K562 (cell line): ENCODE results near the gene CIP2A. TPM values are rescaled to one million over a fixed set of nuclear protein-coding genes. Genes with fewer than 3 reads are reported as not detected.

Experiments
- ATAC-seq: fragments of 200-7000 bp; cut with Tn5 transposase; 3 replicates; pipeline ENCODE4 v1.9.1; 2020; ENCODE audit warnings: moderate library complexity
- BruUV-seq: library from RNA; stranded (reverse); fragments of 400-500 nt; replicated peaks from 2 replicates; lab custom pipeline; 2021; lab: Mats Ljungman, UMichigan
- CTCF ChIA-PET: fragments of 300-600 bp; formaldehyde crosslinking; extraction: SDS; loops from one replicate; lab custom pipeline; 2021; ENCODE audit warnings: low intra/inter-chr PET ratio; lab: Yijun Ruan, JAX
- POLR2A ChIA-PET: fragments of 300-600, 350-650 bp; sonication (Branson Sonifier 250); formaldehyde crosslinking; extraction: SDS; loops from one replicate; lab custom pipeline; 2021; ENCODE audit warnings: antibody characterized with exemption, inconsistent platforms; lab: Yijun Ruan, JAX
- DNase-seq, 4 experiments: peaks; one replicate each; pipeline versions ENCODE4 v3.0.0 to v3.0.0-alpha.2; 2011 to 2018; ENCODE audit warnings: low spot score in 3 of 4, mixed read lengths in 3 of 4; ENCODE audit errors: extremely low read depth in 1 of 4
- FAIRE-seq: peaks from 2 replicates; lab custom pipeline; 2011; peaks lifted over from hg19 to GRCh38; lab: Jason Lieb, UNC
- H2AFZ ChIP-seq: 2 replicates; pipeline ENCODE4 v1.6.0; 2011; ENCODE audit warnings: low read depth, low read length, control low read depth, inconsistent platforms
- H3K27ac ChIP-seq: fragments of 200-600 bp; 3 replicates; pipeline ENCODE4 v1.8.0; 2011; ENCODE audit warnings: low read depth, mild to moderate bottlenecking, control low read depth, inconsistent platforms, low read length, moderate library complexity, mixed read lengths; ENCODE audit errors: extremely low read depth
- H3K27me3 ChIP-seq, 2 experiments: fragments of 300-600 bp in 1 of 2; 2 replicates in 1 of 2; 3 replicates in 1 of 2; pipeline versions ENCODE4 v1.6.0 to v1.8.0; 2011; ENCODE audit warnings: inconsistent platforms in 2 of 2, low read length in 2 of 2, mild to moderate bottlenecking in 1 of 2, mixed read lengths in 1 of 2, moderate library complexity in 1 of 2; ENCODE audit not compliant: control insufficient read depth in 2 of 2, insufficient read depth in 2 of 2
- H3K36me3 ChIP-seq: fragments of 300-600 bp; 3 replicates; pipeline ENCODE4 v1.8.0; 2011; ENCODE audit warnings: mild to moderate bottlenecking, low read length, inconsistent platforms; ENCODE audit not compliant: control insufficient read depth, insufficient read depth
- H3K4me1 ChIP-seq, 2 experiments: fragments of 200-600 bp in 1 of 2; replicated peaks in 1 of 2; 2 replicates in 1 of 2; 3 replicates in 1 of 2; pipeline versions ENCODE4 v1.5.1 to v1.8.0; 2011; ENCODE audit warnings: inconsistent platforms in 2 of 2, low read length in 2 of 2, mild to moderate bottlenecking in 1 of 2, mixed read lengths in 1 of 2, moderate library complexity in 1 of 2; ENCODE audit not compliant: control insufficient read depth in 2 of 2, insufficient read depth in 2 of 2
- H3K4me2 ChIP-seq: 2 replicates; pipeline ENCODE4 v1.6.1; 2011; ENCODE audit warnings: low read length, control low read depth, inconsistent platforms, mixed read lengths; ENCODE audit not compliant: insufficient read depth
- H3K4me3 ChIP-seq: fragments of 200-600 bp; sonication (generic), shearing (Covaris generic); 2 replicates; pipeline ENCODE4 v1.5.1; 2016; ENCODE audit warnings: control low read depth, inconsistent platforms
- H3K79me2 ChIP-seq: fragments of 200-600 bp; 3 replicates; pipeline ENCODE4 v1.8.0; 2011; ENCODE audit warnings: low read length, inconsistent platforms; ENCODE audit not compliant: control insufficient read depth, insufficient read depth
- H3K9ac ChIP-seq, 2 experiments: 2 replicates each; pipeline versions ENCODE4 v1.6.0 to v1.6.1; 2011; ENCODE audit warnings: low read depth in 2 of 2, low read length in 2 of 2, control low read depth in 1 of 2, inconsistent platforms in 1 of 2, mild to moderate bottlenecking in 1 of 2, mixed read lengths in 1 of 2; ENCODE audit not compliant: insufficient read depth in 1 of 2
- H3K9me1 ChIP-seq: one replicate; pipeline ENCODE4 v1.6.0; 2011; ENCODE audit warnings: inconsistent platforms, mild to moderate bottlenecking, low read length, moderate library complexity; ENCODE audit not compliant: control insufficient read depth, insufficient read depth
- H3K9me3 ChIP-seq: replicated peaks from 2 replicates; pipeline ENCODE4 v1.5.1; 2011; ENCODE audit warnings: low read depth, low read length, inconsistent platforms; ENCODE audit not compliant: control insufficient read depth, insufficient read depth
- H4K20me1 ChIP-seq: replicated peaks from 2 replicates; pipeline ENCODE4 v1.6.1; 2011; ENCODE audit warnings: low read length, inconsistent platforms, mixed read lengths; ENCODE audit not compliant: control insufficient read depth, insufficient read depth
- DACH1 ChIP-seq: fragments of 450-650 bp; IDR thresholded peaks from 2 replicates; pipeline ENCODE4 v1.6.1; 2018; ENCODE audit not compliant: partially characterized antibody
- ESRRA ChIP-seq: fragments of 450-650 bp; IDR thresholded peaks from 2 replicates; pipeline ENCODE4 v1.6.1; 2014; ENCODE audit warnings: low read depth, mild to moderate bottlenecking, moderate library complexity, borderline replicate concordance
- HMG20A ChIP-seq: fragments of 450-650 bp; formaldehyde crosslinking; conservative IDR thresholded peaks from 2 replicates; pipeline ENCODE4 v1.4.0; 2020; ENCODE audit warnings: mild to moderate bottlenecking, mixed read lengths
- PRPF4 ChIP-seq: fragments of 200-400 bp; formaldehyde crosslinking; IDR thresholded peaks from one replicate; pipeline ENCODE4 v1.6.1; 2017; ENCODE audit warnings: low read length, low read depth, mild to moderate bottlenecking; ENCODE audit not compliant: insufficient read depth, poor library complexity, severe bottlenecking
- RB1 ChIP-seq: fragments of 450-650 bp; IDR thresholded peaks from 2 replicates; pipeline ENCODE4 v1.6.1; 2017; ENCODE audit warnings: low read depth, mild to moderate bottlenecking
- RBM17 ChIP-seq: fragments of 200-400 bp; formaldehyde crosslinking; IDR thresholded peaks from 2 replicates; pipeline ENCODE4 v1.6.1; 2017; ENCODE audit warnings: low read depth, mild to moderate bottlenecking, low read length, borderline replicate concordance
- U2AF1 ChIP-seq: fragments of 200-400 bp; formaldehyde crosslinking; optimal IDR thresholded peaks from 2 replicates; pipeline ENCODE3; 2017; ENCODE audit warnings: mild to moderate bottlenecking, low read depth, low read length, moderate library complexity
- YY1 ChIP-seq, 3 experiments: IDR thresholded peaks; 2 replicates each; pipeline ENCODE4 v1.6.1; 2011; ENCODE audit warnings: low read length in 2 of 3, mild to moderate bottlenecking in 2 of 3, moderate library complexity in 2 of 3, borderline replicate concordance in 1 of 3, control low read depth in 1 of 3, low read depth in 1 of 3; ENCODE audit not compliant: insufficient read depth in 3 of 3, insufficient replicate concordance in 2 of 3, control insufficient read depth in 1 of 3, insufficient read length in 1 of 3; ENCODE audit errors: extremely low read depth in 1 of 3
- ZFP36 ChIP-seq: fragments of 150-350 bp; IDR thresholded peaks from 2 replicates; pipeline ENCODE4 v1.6.1; 2018; ENCODE audit warnings: low read length, low read depth; ENCODE audit not compliant: partially characterized antibody
- ZNF146 ChIP-seq: IDR thresholded peaks from one replicate; pipeline ENCODE4 v1.6.1; 2018; ENCODE audit warnings: missing compliant biosample characterization; ENCODE audit not compliant: unreplicated experiment
- ZNF311 ChIP-seq: fragments of 250-450 bp; sonication (Bioruptor Pico); IDR thresholded peaks from 2 replicates; pipeline ENCODE4 v1.4.0; 2020; ENCODE audit warnings: mild to moderate bottlenecking, moderate library complexity
- ZNF444 ChIP-seq: fragments of 250-450 bp; sonication (Bioruptor Pico); IDR thresholded peaks from 2 replicates; pipeline ENCODE4 v1.4.0; 2020; ENCODE audit warnings: mild to moderate bottlenecking, moderate library complexity
- ZNF589 ChIP-seq: fragments of 200-800 bp; sonication (Bioruptor generic); IDR thresholded peaks from 2 replicates; pipeline ENCODE4 v1.6.1; 2016; ENCODE audit warnings: low read depth, missing genetic modification characterization, missing compliant biosample characterization
- WGBS: fragments of 100-300 bp; shearing (Covaris generic); methylation state at CpG from one replicate; pipeline ENCODE4 v1.1.6; 2016; ENCODE audit warnings: low coverage, mixed read lengths; ENCODE audit not compliant: insufficient coverage; ENCODE audit errors: missing lambda C conversion rate; 5-methylcytosine and 5-hydroxymethylcytosine counted together
- in situ Hi-C: fragments of 300-500 bp; cut with MboI; formaldehyde crosslinking; loops from 4 replicates; pipeline ENCODE4 v1.15.0; 2018; ENCODE audit warnings: inconsistent platforms, mixed read lengths
- intact Hi-C: fragments of 100-400 bp; cut with micrococcal nuclease; formaldehyde crosslinking; loops from 2 replicates; pipeline ENCODE4 v1.14.2; 2022
- polyA plus RNA-seq, 8 experiments: library from polyadenylated mRNA; depleted of rRNA in 4 of 8; stranded (reverse) in 5 of 8; unstranded in 3 of 8; fragments of >200 nt; fragmentation: Nextera tagmentation in 2 of 8; fragmentation: Illumina TruSeq in 1 of 8; extraction: Ambion mirVana in 2 of 8; extraction: Trizol in 1 of 8; gene quantifications; 2 replicates each; pipeline versions ENCODE4 v1.2.1 to v1.2.3, GENCODE V29; 2011 to 2014; ENCODE audit warnings: inconsistent platforms in 1 of 8, missing spikeins in 1 of 8
- total RNA-seq, 7 experiments: library from RNA; depleted of rRNA in 6 of 7; stranded (reverse); fragments of >200 nt in 6 of 7; fragmentation: Illumina TruSeq in 2 of 7; extraction: Trizol in 2 of 7; gene quantifications; 2 replicates each; pipeline versions ENCODE4 v1.2.1 to v1.2.3, GENCODE V29; 2011 to 2021; ENCODE audit warnings: low replicate concordance in 1 of 7
- TF ChIP-seq, protein P1 (sequence below): sonication (generic); formaldehyde crosslinking; IDR thresholded peaks from 2 replicates; pipeline ENCODE4 v1.8.0; 2022; ENCODE audit warnings: mild to moderate bottlenecking, low read depth, missing genetic modification reagents
- TF ChIP-seq, protein P2 (sequence below): fragments of 450-650 bp; formaldehyde crosslinking; IDR thresholded peaks from 2 replicates; pipeline ENCODE4 v1.4.0; 2022; ENCODE audit warnings: mild to moderate bottlenecking, moderate library complexity

Gene CIP2A
- total and polyA plus RNA-seq, 9 of the 15 experiments (the other 6 are each of a cell fraction or from before 2014, with no cell fraction given), result 10.5 to 41.7 (median 31.5) TPM

DNA sequence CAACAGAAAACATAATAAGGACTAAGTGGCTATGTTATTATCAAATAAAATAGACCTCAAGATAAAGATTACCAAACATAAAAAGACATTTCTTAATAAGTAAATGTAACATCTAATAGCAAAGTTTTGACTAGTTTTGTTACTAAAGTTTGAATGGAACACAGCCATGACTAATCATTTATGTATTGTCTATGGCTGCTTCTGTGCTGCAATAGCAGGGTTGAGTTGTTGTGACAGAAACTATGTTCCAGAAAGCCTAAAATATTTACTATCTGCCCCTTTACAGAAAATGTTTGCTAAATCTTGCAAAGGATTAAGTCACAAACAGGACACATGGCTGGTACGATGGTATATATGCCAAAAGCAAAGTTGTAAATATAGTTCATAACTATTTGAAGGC, 40.9 kb downstream of the CIP2A start:
- no peaks in the 10 kb centered on the region for H3K4me1 ChIP-seq
- H4K20me1 ChIP-seq, result no peaks in the 10 kb centered on the region
- ChIA-PET CTCF (interaction anchor here (0.6 kb wide), 1 partner anchor 14 kb away, joined by 3 read pairs; no protein-coding TSS in a partner anchor), POLR2A (no interaction called here)
- no peak overlapping the region for H3K27ac ChIP-seq
- no peak for DNase-seq
- H3K27me3 ChIP-seq, result no peaks in the 10 kb centered on the region
- H3K4me2 ChIP-seq, result no peak overlapping the region
- 83% methylated on average over 1 of the region's 1 CpG for WGBS
- BruUV-seq, result no TSS peak
- no peak overlapping the region for H3K9ac ChIP-seq
- H2AFZ ChIP-seq, result no peak overlapping the region
- no peaks in the 10 kb centered on the region for H3K9me1 ChIP-seq
- in situ Hi-C loops (no loop called here), intact Hi-C loops (no loop called here)
- TF ChIP-seq ZNF589 (CRISPR knock-in tag), result no peak
- no peak for TF ChIP-seq RB1
- no peak for TF ChIP-seq ESRRA
- no peak for TF ChIP-seq ZFP36
- ATAC-seq, result no peak
- H3K36me3 ChIP-seq, result peaks cover 43% of the 10 kb centered on the region; the same call in 2 of the 3 replicates
- no peak for FAIRE-seq
- no peak overlapping the region for H3K4me3 ChIP-seq
- no peaks in the 10 kb centered on the region for H3K9me3 ChIP-seq
- H3K79me2 ChIP-seq, result no peaks in the 10 kb centered on the region

DNA sequence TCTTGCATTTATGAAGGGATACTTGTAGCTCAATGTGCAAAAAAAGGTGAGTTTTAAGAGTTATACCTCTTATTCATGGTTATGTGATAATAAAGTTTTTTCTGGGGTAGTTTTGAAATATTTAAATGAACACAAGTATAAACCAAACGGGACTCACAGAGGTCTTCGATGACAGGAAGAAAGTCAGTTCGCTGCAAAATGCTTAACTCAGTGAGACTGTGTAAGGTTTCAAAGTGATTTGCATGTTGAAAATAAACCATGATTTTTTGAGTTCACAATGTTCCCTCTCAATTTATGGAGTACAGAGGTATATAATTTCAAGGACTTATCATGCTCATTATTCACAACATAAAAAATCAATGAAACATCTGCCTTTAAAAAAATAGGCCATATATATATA, 42.5 kb downstream of the CIP2A start:
- DNase-seq, result no peak
- intact Hi-C loops (no loop called here), in situ Hi-C loops (no loop called here)
- no peak for ATAC-seq
- no peak overlapping the region for H2AFZ ChIP-seq
- H3K36me3 ChIP-seq, result peaks cover 34% of the 10 kb centered on the region; the same call in 2 of the 3 replicates
- POLR2A ChIA-PET, result no interaction called here
- no TSS peak for BruUV-seq
- no peaks in the 10 kb centered on the region for H3K9me3 ChIP-seq
- H3K4me3 ChIP-seq, result no peak overlapping the region
- no peaks in the 10 kb centered on the region for H4K20me1 ChIP-seq
- WGBS, result 97% methylated on average over 3 of the region's 3 CpGs
- no peaks in the 10 kb centered on the region for H3K79me2 ChIP-seq
- no peaks in the 10 kb centered on the region for H3K4me1 ChIP-seq
- H3K4me2 ChIP-seq, result no peak overlapping the region
- H3K27ac ChIP-seq, result no peak overlapping the region
- H3K9ac ChIP-seq, result no peak overlapping the region
- CTCF ChIA-PET, result no interaction called here
- H3K9me1 ChIP-seq, result no peaks in the 10 kb centered on the region
- no peak for FAIRE-seq
- no peaks in the 10 kb centered on the region for H3K27me3 ChIP-seq
- TF ChIP-seq YY1 (IDR thresholded peaks at IDR 0.05; ENCODE audit: borderline replicate concordance in 1 of 3, control insufficient read depth in 1 of 3, extremely low read depth in 1 of 3, insufficient read depth in 3 of 3, insufficient read length in 1 of 3, insufficient replicate concordance in 2 of 3, low read depth in 1 of 3, low read length in 2 of 3) (no peak), ZNF444 (CRISPR knock-in tag) (no peak), U2AF1 (no peak), DACH1 (no peak), HMG20A (CRISPR knock-in tag) (no peak), RBM17 (no peak), ZNF311 (no peak), PRPF4 (no peak), ZNF146 (no peak)
- TF ChIP-seq, protein P1, sequence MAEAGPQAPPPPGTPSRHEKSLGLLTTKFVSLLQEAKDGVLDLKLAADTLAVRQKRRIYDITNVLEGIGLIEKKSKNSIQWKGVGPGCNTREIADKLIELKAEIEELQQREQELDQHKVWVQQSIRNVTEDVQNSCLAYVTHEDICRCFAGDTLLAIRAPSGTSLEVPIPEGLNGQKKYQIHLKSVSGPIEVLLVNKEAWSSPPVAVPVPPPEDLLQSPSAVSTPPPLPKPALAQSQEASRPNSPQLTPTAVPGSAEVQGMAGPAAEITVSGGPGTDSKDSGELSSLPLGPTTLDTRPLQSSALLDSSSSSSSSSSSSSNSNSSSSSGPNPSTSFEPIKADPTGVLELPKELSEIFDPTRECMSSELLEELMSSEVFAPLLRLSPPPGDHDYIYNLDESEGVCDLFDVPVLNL, result no peak
- TF ChIP-seq, protein P2, sequence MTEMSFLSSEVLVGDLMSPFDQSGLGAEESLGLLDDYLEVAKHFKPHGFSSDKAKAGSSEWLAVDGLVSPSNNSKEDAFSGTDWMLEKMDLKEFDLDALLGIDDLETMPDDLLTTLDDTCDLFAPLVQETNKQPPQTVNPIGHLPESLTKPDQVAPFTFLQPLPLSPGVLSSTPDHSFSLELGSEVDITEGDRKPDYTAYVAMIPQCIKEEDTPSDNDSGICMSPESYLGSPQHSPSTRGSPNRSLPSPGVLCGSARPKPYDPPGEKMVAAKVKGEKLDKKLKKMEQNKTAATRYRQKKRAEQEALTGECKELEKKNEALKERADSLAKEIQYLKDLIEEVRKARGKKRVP (CRISPR knock-in tag), result no peak
